Medulla oblongata (tissue), 1 donor: Measurements from ENCODE around the gene SLC35F3.
"Not testable (repeated sequence)": the region's sequence is repeated elsewhere in the genome, so short reads cannot be mapped to it uniquely, and the experiment has no call there.

Experiments
- DNase-seq: peaks from one replicate; pipeline ENCODE4 v3.0.0-alpha.2; 2015; ENCODE audit errors: extremely low spot score

Gene SLC35F3

DNA sequence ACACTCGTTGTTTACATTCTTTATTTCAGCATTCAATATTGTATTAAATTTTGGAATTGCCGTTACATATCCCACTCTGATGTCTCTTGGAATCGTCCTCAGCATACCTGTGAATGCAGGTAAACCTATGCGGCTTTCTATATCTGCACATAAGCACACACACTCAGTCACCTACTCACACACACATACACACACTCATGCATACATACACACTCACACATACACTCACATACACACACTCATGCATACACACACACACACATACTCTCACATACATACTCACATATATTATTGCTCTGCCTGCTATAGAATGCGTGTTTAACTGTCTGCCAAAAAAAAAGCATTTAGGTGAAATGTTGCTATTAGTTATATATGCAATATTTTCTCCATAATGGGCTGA lies 415.6 kb downstream of the SLC35F3 start:
- no peak for DNase-seq

DNA sequence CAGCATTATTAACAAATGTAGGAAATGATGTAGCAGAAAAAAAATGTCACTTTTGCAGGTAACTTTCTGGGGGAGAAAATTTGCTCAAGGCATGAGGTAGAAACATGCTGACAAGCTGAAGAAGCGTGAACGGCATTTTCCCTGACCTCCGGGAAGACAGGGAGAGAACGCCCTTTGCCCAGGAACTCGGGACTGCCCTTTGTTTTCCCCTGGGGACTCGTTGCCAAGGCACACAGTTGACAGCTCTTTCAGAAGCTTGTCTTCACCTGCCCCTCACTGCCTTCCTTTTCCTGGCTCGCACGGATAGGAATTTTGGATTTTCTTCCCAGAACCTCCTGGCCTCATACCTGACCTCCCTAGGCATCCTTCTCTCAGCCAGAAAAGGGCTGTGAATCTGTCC lies 416.1 kb downstream of the SLC35F3 start:
- no peak for DNase-seq

- no peak for DNase-seq
Measured at GRCh38 chr1:234321231-234321630, 416.8 kb downstream of the SLC35F3 start.

DNA sequence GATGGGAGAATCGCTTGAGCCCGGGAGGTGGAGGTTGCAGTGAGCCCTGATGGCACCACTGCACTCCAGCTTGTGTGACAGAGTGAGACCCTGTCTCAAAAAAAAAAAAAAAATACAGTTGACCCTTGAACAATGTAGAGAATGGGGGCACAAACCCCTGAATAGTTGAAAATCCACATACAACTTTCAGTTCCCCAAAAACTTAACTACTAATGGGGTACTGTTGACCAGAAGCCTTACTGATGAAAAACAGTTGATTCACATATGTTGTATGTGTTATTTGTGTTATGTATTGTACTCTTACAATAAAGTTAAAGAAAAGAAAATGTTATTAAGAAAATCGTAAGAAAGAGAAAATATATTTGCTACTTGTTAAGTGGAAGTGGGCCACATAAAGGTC lies 417.6 kb downstream of the SLC35F3 start:
- no peak for DNase-seq

DNA sequence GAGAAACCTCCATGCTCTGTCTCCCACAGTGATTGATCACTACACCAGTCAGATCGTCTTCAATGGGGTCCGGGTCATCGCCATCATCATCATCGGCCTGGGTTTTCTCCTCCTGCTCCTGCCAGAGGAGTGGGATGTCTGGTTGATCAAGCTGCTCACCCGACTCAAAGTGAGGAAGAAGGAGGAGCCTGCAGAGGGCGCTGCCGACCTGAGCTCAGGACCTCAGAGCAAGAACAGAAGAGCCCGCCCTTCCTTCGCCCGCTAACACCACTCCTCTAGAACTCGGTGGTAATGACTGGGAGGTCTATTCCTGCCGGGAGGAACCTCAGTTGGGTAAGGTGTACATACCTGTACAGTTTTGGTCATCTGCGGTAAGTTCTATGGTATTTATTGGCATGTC lies 418.5 kb downstream of the SLC35F3 start:
- DNase-seq, result no peak

- DNase-seq, result no peak
Measured at GRCh38 chr1:234324821-234325220, 420.3 kb downstream of the SLC35F3 start.

DNA sequence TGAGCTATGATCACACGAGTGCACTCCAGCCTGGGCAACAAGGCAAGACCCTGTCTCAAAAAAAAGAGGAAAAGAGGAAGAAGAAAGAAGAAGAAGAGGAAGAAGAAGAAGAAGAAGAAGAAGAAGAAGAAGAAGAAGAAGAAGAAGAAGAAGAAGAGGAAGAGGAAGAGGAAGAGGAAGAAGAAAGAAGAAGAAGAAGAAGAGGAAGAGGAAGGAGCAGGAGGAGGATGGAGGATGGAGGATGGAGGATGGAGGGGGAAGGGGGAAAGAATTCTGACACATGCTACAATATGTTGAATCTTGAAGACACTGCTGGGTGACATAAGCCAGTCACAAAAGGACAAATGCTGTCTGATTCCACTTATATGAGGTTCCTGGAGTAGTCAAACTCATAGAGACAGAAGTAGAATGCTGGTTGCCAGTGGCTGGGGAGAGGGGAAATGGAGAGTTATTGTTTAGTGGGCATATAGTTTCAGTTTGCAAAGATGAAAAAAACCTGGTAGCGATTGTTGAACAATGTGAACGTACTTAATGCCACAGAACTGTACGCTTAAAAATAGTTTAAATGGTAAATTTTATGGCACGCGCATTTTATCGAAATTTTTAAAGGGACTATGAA lies 421.5 kb downstream of the SLC35F3 start:
- no peak for DNase-seq

DNA sequence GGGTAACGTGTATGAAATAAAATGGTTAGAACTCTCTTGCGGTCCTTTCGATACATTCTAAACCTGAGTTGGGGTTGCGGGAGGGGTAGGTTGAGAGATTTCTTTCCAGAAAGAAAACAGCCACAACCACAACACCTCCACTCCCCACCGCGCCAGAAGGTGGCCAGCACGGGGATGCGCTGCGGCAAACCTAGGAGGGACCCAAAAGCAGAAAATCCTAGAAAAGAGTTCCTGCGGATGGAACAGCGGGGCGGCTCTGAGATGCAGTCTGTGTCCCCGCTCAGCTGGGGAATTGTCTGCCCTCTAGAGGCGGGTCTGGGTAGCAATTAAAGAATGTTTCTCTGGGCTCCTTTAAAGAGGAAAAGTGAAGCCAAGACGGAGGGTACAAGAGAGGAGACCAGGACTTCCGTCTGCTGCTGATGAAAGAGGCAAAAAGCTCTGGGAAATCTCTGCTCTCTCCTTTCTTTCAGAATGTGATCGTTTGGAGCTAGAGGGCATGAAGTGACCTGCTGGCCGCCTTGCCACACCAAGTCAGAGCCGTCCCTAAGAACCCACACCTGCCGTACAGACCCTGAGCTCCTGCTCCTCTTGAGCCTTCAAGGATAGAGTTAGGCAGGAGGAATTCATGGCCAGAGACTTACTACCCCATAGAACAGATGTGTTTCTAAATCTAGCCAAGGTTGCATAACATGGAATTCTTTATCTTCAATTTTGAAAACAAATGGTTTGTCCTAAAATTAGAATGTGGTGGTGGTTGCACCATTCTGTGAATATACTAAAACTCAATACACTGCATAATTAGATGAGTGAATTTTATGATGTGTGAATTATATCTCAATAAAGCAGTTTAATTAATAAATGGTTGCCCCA lies 422.3 kb downstream of the SLC35F3 start:
- DNase-seq, result peak; percentile 75

GRCh38 chr1:234327577-234328164 lies 423.2 kb downstream of the SLC35F3 start:
- DNase-seq, result no peak

DNA sequence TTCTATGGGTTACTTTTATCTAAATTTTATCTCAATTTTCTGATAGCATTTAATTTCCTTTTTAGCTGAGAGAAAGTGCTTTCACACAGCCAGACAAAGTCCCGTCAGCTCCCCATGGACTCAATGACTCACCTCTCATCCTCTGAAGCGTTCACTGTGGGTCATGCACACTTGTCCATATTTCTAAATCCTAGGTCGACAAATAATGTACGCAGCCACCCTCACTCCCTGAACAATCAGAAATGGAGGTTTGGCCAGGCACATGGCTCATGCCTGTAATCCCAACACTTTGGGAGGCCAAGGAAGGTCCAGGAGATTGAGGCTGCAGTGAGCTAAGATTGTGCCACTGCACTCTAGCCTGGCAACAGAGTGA lies 426.4 kb downstream of the SLC35F3 start:
- no peak for DNase-seq

- DNase-seq, result no peak
Measured at GRCh38 chr1:234331507-234331906, 427.0 kb downstream of the SLC35F3 start.

GRCh38 chr1:234336359-234336758 lies 431.9 kb downstream of the SLC35F3 start:
- DNase-seq, result no peak

DNA sequence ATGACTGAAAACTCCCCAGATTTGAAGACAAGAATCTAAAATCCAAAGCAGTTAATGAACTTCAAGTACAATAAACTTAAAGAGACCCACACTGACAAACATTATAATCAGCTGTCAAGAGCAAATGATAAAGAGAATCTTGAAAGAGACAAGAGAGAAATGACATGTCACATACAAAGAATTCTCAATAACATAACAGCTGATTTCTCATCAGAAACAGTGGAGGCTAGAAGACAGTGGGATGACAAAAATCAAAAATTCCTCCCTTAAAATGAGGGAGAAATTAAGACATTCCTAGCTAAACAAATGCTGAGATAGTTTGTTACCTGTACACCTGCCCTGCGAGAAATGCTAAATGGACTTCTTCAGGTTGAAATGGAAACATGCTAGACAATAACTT lies 432.8 kb downstream of the SLC35F3 start:
- no peak for DNase-seq

GRCh38 chr1:234340528-234340927 lies 436.1 kb downstream of the SLC35F3 start:
- DNase-seq, result no peak

- no peak for DNase-seq
Measured at GRCh38 chr1:234342774-234343173, 438.3 kb downstream of the SLC35F3 start.

- DNase-seq, result no peak
Measured at GRCh38 chr1:234345237-234345636, 440.8 kb downstream of the SLC35F3 start.

DNA sequence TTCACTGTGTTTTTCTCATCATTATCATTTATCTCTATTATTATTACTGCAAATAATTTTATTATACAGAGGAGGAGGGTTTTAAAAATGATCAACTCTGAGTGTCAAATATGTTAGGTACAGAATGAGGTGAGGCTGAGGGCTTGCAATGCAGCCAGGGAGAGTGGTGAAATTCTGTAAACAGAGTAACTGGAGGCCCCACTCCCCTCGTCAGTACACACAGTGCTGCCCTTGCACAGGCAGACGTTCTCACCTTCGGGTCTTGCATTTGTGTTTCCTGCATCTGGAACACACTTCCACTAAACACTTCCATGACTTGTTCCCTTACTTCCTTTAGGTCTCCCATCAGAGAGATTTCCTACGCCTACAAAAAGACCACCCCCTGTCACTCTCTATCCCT lies 444.5 kb downstream of the SLC35F3 start:
- no peak for DNase-seq

DNA sequence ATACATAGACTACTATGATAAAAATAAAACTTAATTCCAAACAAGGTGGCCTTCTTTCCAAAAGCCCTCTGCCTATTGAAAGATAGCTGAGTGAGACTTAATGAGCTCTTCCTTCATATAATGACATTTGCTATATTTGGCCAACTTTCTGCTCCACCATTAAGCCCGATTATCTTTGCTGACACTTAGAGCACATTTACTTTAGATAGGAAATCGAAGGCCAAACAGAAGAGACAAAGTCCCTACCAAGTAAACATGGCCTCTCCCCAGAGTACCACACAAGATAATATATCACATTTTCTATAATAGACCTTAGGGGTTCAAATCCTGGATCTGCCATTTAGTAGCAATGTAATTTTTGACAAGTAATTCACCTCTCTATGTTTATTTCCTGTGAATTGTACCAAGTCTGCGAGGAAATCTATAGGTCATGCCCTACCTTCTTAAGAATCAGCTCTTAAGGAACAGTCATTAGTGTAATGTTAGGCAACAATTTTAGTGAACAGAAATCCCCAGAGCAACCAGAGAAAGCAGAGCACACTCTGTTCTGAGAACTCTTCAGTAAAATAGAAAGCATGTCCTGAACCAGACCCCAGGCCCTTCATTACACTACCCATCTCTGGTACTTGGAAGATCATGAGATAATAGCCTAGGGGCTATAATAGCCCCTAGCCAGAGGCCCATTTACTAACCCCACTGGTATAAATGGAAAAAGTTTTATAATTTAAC lies 451.5 kb downstream of the SLC35F3 start:
- DNase-seq, result no peak

DNA sequence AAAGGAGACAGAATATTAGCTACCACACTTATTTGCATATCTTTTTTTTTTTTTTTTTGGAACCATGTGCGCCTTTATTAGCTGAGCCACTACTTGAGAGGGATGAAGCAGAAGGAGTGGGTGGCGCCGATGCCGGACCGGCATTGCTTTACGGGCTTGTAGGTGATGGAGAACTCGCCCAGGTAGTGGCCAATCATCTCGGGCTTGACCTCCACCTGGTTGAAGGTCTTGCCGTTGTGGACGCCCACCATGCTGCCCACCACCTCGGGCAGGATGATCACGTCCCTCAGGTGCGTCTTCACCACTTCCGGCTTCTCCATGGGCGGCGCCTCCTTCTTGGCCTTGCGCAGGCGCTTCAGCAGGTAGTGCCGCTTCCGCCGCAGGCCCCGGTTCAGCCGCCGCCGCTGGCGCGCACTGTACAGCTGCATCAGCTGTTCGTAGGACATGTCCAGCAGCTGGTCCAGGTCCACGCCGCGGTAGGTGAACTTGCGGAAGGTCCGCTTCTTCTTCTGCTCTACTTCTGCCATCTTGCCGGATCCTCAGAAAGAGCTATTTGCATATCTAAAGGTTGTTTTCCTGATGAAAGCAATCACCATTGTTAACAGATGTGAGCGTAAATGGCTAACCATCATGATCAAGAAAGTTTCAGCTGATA lies 452.3 kb downstream of the SLC35F3 start:
- DNase-seq, result not testable (repeated sequence)

- no peak for DNase-seq
Measured at GRCh38 chr1:234357831-234358230, 453.4 kb downstream of the SLC35F3 start.

GRCh38 chr1:234361102-234361603 lies 456.7 kb downstream of the SLC35F3 start:
- DNase-seq, result no peak

- no peak for DNase-seq
Measured at GRCh38 chr1:234362558-234362957, 458.1 kb downstream of the SLC35F3 start.
